Vagina (tissue), 2 donors: ENCODE data around the gene ACY1.

Source experiments
- CTCF ChIP-seq, 3 experiments: fragments of 450-650 bp in 2 of 3; fragments of 200-600 bp in 1 of 3; sonication (generic) in 1 of 3; IDR thresholded peaks; one replicate each; pipeline ENCODE4 v1.5.1; 2017 to 2019; ENCODE audit warnings: antibody characterized with exemption in 3 of 3, mild to moderate bottlenecking in 2 of 3, moderate library complexity in 2 of 3
- POLR2A ChIP-seq, 2 donors: fragments of 450-650 bp; IDR thresholded peaks; one replicate each; pipeline ENCODE4 v1.6.1; 2017; ENCODE audit warnings: antibody characterized with exemption in 2 of 2, mild to moderate bottlenecking in 2 of 2, moderate library complexity in 2 of 2
- POLR2AphosphoS5 ChIP-seq, 2 donors: sonication (generic); formaldehyde crosslinking; IDR thresholded peaks; one replicate each; pipeline ENCODE4 v1.9.0; 2017; ENCODE audit warnings: antibody characterized with exemption in 2 of 2, mild to moderate bottlenecking in 2 of 2, low read depth in 1 of 2; ENCODE audit not compliant: insufficient read depth in 1 of 2

- TF ChIP-seq CTCF (IDR thresholded peaks at IDR 0.05): no peak
- no peak for TF ChIP-seq POLR2A (IDR thresholded peaks at IDR 0.05)
- TF ChIP-seq POLR2AphosphoS5 (IDR thresholded peaks at IDR 0.05; ENCODE audit: insufficient read depth in 1 of 2, low read depth in 1 of 2): no peak
Measured at GRCh38 chr3:51962854-51963530, 20.3 kb upstream of the ACY1 start.
